ENCODE results near the gene CDK10.

CDK10 gene

DNA sequence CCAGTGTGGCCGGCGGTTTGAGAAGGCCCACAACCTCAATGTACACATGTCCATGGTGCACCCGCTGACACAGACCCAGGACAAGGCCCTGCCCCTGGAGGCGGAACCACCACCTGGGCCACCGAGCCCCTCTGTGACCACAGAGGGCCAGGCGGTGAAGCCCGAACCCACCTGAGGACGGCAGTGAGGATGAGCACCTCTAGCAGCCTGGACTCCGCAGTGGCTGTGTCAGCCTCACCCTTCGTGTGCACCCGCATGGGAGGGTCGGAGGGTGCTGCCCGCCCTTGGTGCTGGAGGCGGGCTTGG lies 51.5 kb downstream of the CDK10 start:
- DNase-seq: no peak

DNA sequence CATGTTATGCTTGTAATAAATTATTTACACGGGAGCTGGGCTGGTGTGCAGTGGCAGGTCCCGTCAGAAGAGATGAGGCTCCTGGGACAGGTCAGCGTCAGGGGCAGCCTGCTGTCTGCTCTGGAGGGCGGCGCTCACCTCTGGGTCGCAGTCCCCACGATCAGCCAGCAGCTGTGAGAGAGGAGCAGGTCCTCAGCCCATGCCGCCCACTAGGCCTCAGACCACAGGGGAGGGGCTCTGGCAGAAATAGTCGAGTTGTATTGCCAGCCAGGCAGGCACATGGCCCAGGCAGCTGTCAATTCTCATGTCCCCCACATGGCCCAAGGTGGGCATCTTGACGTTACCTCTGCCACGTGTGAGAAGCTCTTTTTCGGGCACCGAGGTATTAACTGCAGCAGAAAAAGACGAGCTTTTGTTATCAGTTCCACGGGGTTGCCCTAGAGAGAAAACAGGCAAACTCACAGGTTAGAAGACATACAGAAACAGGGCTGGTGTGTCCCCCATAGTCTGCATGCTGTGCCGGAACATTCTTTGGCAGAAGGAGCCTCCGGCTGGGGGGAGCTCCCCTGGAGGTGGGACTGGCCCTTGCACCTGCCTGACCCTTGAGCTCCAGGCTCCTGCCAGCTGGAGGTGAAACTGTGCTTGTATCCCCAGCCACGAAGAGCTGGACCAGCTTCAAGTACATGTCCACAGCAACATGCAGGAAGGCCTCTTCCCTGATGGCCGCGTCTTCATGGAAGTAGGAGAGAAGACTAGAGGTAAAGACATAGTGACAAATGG lies 52.2 kb downstream of the CDK10 start:
- DNase-seq: no peak

DNA sequence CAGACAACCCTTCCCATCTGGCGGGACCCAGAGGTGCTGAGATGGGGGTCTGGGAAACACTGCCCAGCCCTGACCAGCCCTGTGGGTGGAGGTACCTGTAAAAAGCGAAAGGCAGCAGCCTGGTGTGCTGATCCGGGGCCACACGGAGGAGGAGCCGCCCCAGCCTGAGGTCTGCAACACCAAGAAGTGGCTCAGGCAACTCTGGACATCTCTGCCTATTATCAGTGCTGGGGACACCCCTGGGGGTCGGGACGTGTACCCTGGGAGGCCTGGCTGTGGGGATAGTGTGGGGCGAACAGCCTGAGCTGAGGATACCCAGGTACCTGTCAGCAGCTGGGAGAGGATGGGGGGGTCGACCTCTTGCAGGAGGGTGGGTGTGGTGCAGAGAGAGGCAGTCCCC lies 52.9 kb downstream of the CDK10 start:
- DNase-seq: no peak

- no peak for DNase-seq
Observed at GRCh38 chr16:89741342-89742014, 55.0 kb downstream of the CDK10 start.

DNA sequence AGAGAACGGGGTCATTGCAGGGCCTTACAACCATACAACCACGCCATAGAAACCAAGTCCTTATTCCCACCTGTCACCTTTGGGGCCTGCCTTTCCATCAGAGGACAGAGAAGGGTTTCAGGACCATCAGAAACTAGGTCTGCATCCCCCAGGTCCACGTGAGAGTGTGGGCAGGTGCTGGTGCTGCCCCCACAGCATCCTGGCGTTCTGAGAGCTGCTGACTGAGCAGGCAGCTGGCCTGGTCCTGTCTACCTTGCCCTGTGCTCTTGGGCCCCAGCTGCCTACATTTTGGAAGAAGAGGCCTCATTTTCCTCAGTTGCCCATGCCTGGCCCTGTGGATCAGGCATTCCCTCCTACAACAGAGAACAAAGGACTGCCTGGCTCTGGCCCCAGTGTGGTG lies 56.5 kb downstream of the CDK10 start:
- no peak for DNase-seq

- no peak for DNase-seq
Observed at GRCh38 chr16:89744813-89745212, 58.3 kb downstream of the CDK10 start.
